ENCODE measurements around the gene OXER1.

The OXER1 gene

GRCh38 chr2:42809819-42810120, 45.8 kb upstream of the OXER1 start:
- peak overlapping the region; percentile 70 for H3K4ac ChIP-seq (ENCODE audit: low read depth, low read length)
- H3K4me3 ChIP-seq (ENCODE audit: low read depth, low read length): peak overlapping the region; percentile 80
- peak overlapping the region; percentile 80 for H4K8ac ChIP-seq (ENCODE audit: low read depth, low read length)
- no peaks in the 10 kb centered on the region for H3K36me3 ChIP-seq (ENCODE audit: control insufficient read depth in 1 of 2, insufficient read depth in 2 of 2, low read length in 2 of 2)
- H4K91ac ChIP-seq (ENCODE audit: low read depth, low read length): peak overlapping the region; percentile 97
- peak overlapping the region; percentile 13 for H2BK12ac ChIP-seq (ENCODE audit: low read length)
- no peak overlapping the region for H2AK5ac ChIP-seq (ENCODE audit: low read length)
- H3K27me3 ChIP-seq (ENCODE audit: insufficient read depth, low read length): no peaks in the 10 kb centered on the region
- DNase-seq: peak in 1 of 2 donors; percentile 44
- peak overlapping the region; percentile 99 for H3K27ac ChIP-seq (ENCODE audit: low read depth, low read length)
- H2BK120ac ChIP-seq (ENCODE audit: insufficient read depth, low read length, poor library complexity): peak overlapping the region; percentile 88
- H3K79me2 ChIP-seq (ENCODE audit: control insufficient read depth, insufficient read depth, low read length, poor library complexity): peaks cover 13% of the 10 kb centered on the region
- peak overlapping the region; percentile 61 for H2AFZ ChIP-seq (ENCODE audit: insufficient read depth, low read length, poor library complexity)
- H3K9ac ChIP-seq (ENCODE audit: low read length): peak overlapping the region; percentile 60
- WGBS (ENCODE audit: extremely low coverage, insufficient coverage, insufficient read length): no CpG with 5 or more reads among the region's 35 CpGs
- H3K4me1 ChIP-seq (ENCODE audit: control insufficient read depth in 1 of 2, insufficient read depth in 2 of 2, low read length in 2 of 2): peaks cover 0 to 6% of the 10 kb centered on the region in 2 experiments
- peak overlapping the region; percentile 71 for H3K14ac ChIP-seq (ENCODE audit: low read length)
- H2BK5ac ChIP-seq (ENCODE audit: low read depth, low read length, poor library complexity): peak overlapping the region; percentile 92
- H3K9me3 ChIP-seq (ENCODE audit: insufficient read depth, low read depth, low read length): no peaks in the 10 kb centered on the region
- H3K79me1 ChIP-seq (ENCODE audit: low read length): peaks cover 18% of the 10 kb centered on the region
- peak overlapping the region; percentile 54 for H3K4me2 ChIP-seq (ENCODE audit: low read length)
- H4K12ac ChIP-seq (ENCODE audit: low read depth, low read length): peak overlapping the region; percentile 97
- no peak overlapping the region for H3K23ac ChIP-seq (ENCODE audit: low read length)
- H3K18ac ChIP-seq (ENCODE audit: low read length): peak overlapping the region; percentile 66

- peaks cover 18% of the 10 kb centered on the region for H3K79me1 ChIP-seq (ENCODE audit: low read length)
- H3K4me2 ChIP-seq (ENCODE audit: low read length): peak overlapping the region; percentile 54
- peak overlapping the region; percentile 97 for H4K12ac ChIP-seq (ENCODE audit: low read depth, low read length)
- no peaks in the 10 kb centered on the region for H3K9me3 ChIP-seq (ENCODE audit: insufficient read depth, low read depth, low read length)
- H3K36me3 ChIP-seq (ENCODE audit: control insufficient read depth in 1 of 2, insufficient read depth in 2 of 2, low read length in 2 of 2): no peaks in the 10 kb centered on the region
- peak overlapping the region; percentile 60 for H3K9ac ChIP-seq (ENCODE audit: low read length)
- H2AFZ ChIP-seq (ENCODE audit: insufficient read depth, low read length, poor library complexity): peak overlapping the region; percentile 61
- no peak overlapping the region for H3K23ac ChIP-seq (ENCODE audit: low read length)
- H2AK5ac ChIP-seq (ENCODE audit: low read length): no peak overlapping the region
- DNase-seq: peak in 1 of 2 donors; percentile 69
- H3K4ac ChIP-seq (ENCODE audit: low read depth, low read length): peak overlapping the region; percentile 70
- no CpG with 5 or more reads among the region's 10 CpGs for WGBS (ENCODE audit: extremely low coverage, insufficient coverage, insufficient read length)
- peak overlapping the region; percentile 97 for H4K91ac ChIP-seq (ENCODE audit: low read depth, low read length)
- no peaks in the 10 kb centered on the region for H3K27me3 ChIP-seq (ENCODE audit: insufficient read depth, low read length)
- H2BK12ac ChIP-seq (ENCODE audit: low read length): peak overlapping the region; percentile 13
- H4K8ac ChIP-seq (ENCODE audit: low read depth, low read length): peak overlapping the region; percentile 80
- peak overlapping the region; percentile 66 for H3K18ac ChIP-seq (ENCODE audit: low read length)
- peak overlapping the region; percentile 71 for H3K14ac ChIP-seq (ENCODE audit: low read length)
- peaks cover 13% of the 10 kb centered on the region for H3K79me2 ChIP-seq (ENCODE audit: control insufficient read depth, insufficient read depth, low read length, poor library complexity)
- H3K4me1 ChIP-seq (ENCODE audit: control insufficient read depth in 1 of 2, insufficient read depth in 2 of 2, low read length in 2 of 2): peaks cover 0 to 6% of the 10 kb centered on the region in 2 experiments
- peak overlapping the region; percentile 88 for H2BK120ac ChIP-seq (ENCODE audit: insufficient read depth, low read length, poor library complexity)
- peak overlapping the region; percentile 99 for H3K27ac ChIP-seq (ENCODE audit: low read depth, low read length)
- H3K4me3 ChIP-seq (ENCODE audit: low read depth, low read length): peak overlapping the region; percentile 80
- H2BK5ac ChIP-seq (ENCODE audit: low read depth, low read length, poor library complexity): peak overlapping the region; percentile 92
Measured at GRCh38 chr2:42809131-42809818, 45.3 kb upstream of the OXER1 start.

- Histone ChIP-seq H3K79me2 (ENCODE audit: control insufficient read depth, insufficient read depth, low read length, poor library complexity) (peaks cover 13% of the 10 kb centered on the region), H3K9ac (ENCODE audit: low read length) (no peak overlapping the region), H3K9me3 (ENCODE audit: insufficient read depth, low read depth, low read length) (no peaks in the 10 kb centered on the region), H3K18ac (ENCODE audit: low read length) (no peak overlapping the region), H2AK5ac (ENCODE audit: low read length) (no peak overlapping the region), H2BK5ac (ENCODE audit: low read depth, low read length, poor library complexity) (no peak overlapping the region), H4K91ac (ENCODE audit: low read depth, low read length) (no peak overlapping the region), H2BK120ac (ENCODE audit: insufficient read depth, low read length, poor library complexity) (no peak overlapping the region), H2AFZ (ENCODE audit: insufficient read depth, low read length, poor library complexity) (no peak overlapping the region), H3K23ac (ENCODE audit: low read length) (no peak overlapping the region), H3K79me1 (ENCODE audit: low read length) (peaks cover 18% of the 10 kb centered on the region), H3K27ac (ENCODE audit: low read depth, low read length) (no peak overlapping the region), H4K12ac (ENCODE audit: low read depth, low read length) (no peak overlapping the region), H4K8ac (ENCODE audit: low read depth, low read length) (no peak overlapping the region), H3K27me3 (ENCODE audit: insufficient read depth, low read length) (no peaks in the 10 kb centered on the region), H3K4me3 (ENCODE audit: low read depth, low read length) (no peak overlapping the region), H3K4ac (ENCODE audit: low read depth, low read length) (no peak overlapping the region), H2BK12ac (ENCODE audit: low read length) (no peak overlapping the region), H3K4me2 (ENCODE audit: low read length) (no peak overlapping the region), H3K36me3 (ENCODE audit: control insufficient read depth in 1 of 2, insufficient read depth in 2 of 2, low read length in 2 of 2) (no peaks in the 10 kb centered on the region), H3K4me1 (ENCODE audit: control insufficient read depth in 1 of 2, insufficient read depth in 2 of 2, low read length in 2 of 2) (peaks cover 0 to 6% of the 10 kb centered on the region in 2 experiments), H3K14ac (ENCODE audit: low read length) (no peak overlapping the region)
- no peak for DNase-seq
- no CpG with 5 or more reads among the region's 5 CpGs for WGBS (ENCODE audit: extremely low coverage, insufficient coverage, insufficient read length)
Measured at GRCh38 chr2:42808301-42808700, 44.4 kb upstream of the OXER1 start.

- Histone ChIP-seq H4K8ac (ENCODE audit: low read depth, low read length) (no peak overlapping the region), H3K4me3 (ENCODE audit: low read depth, low read length) (no peak overlapping the region), H3K27me3 (ENCODE audit: insufficient read depth, low read length) (no peaks in the 10 kb centered on the region), H3K36me3 (ENCODE audit: control insufficient read depth in 1 of 2, insufficient read depth in 2 of 2, low read length in 2 of 2) (no peaks in the 10 kb centered on the region), H2BK5ac (ENCODE audit: low read depth, low read length, poor library complexity) (no peak overlapping the region), H3K4me2 (ENCODE audit: low read length) (no peak overlapping the region), H3K4me1 (ENCODE audit: control insufficient read depth in 1 of 2, insufficient read depth in 2 of 2, low read length in 2 of 2) (peaks cover 0 to 6% of the 10 kb centered on the region in 2 experiments), H3K27ac (ENCODE audit: low read depth, low read length) (no peak overlapping the region), H3K4ac (ENCODE audit: low read depth, low read length) (no peak overlapping the region), H4K91ac (ENCODE audit: low read depth, low read length) (no peak overlapping the region), H3K23ac (ENCODE audit: low read length) (no peak overlapping the region), H2BK120ac (ENCODE audit: insufficient read depth, low read length, poor library complexity) (no peak overlapping the region), H3K79me1 (ENCODE audit: low read length) (peaks cover 18% of the 10 kb centered on the region), H2AFZ (ENCODE audit: insufficient read depth, low read length, poor library complexity) (no peak overlapping the region), H3K79me2 (ENCODE audit: control insufficient read depth, insufficient read depth, low read length, poor library complexity) (peaks cover 13% of the 10 kb centered on the region), H2AK5ac (ENCODE audit: low read length) (no peak overlapping the region), H3K9ac (ENCODE audit: low read length) (no peak overlapping the region), H3K14ac (ENCODE audit: low read length) (no peak overlapping the region), H3K9me3 (ENCODE audit: insufficient read depth, low read depth, low read length) (no peaks in the 10 kb centered on the region), H3K18ac (ENCODE audit: low read length) (no peak overlapping the region), H4K12ac (ENCODE audit: low read depth, low read length) (no peak overlapping the region), H2BK12ac (ENCODE audit: low read length) (no peak overlapping the region)
- no CpG with 5 or more reads among the region's 6 CpGs for WGBS (ENCODE audit: extremely low coverage, insufficient coverage, insufficient read length)
- no peak for DNase-seq
Measured at GRCh38 chr2:42806786-42807185, 42.9 kb upstream of the OXER1 start.

Measured in trophoblast cell (in vitro differentiated cells and primary cell).